ENCODE measurements around the gene ASIC3. TPM values are rescaled to one million over a fixed set of nuclear protein-coding genes. Genes with fewer than 3 reads are reported as not detected.

The ASIC3 gene
- total and polyA plus RNA-seq, 2 of the 4 experiments (the other 2 are of a cell fraction): 0.74 TPM; not detected in 1

DNA sequence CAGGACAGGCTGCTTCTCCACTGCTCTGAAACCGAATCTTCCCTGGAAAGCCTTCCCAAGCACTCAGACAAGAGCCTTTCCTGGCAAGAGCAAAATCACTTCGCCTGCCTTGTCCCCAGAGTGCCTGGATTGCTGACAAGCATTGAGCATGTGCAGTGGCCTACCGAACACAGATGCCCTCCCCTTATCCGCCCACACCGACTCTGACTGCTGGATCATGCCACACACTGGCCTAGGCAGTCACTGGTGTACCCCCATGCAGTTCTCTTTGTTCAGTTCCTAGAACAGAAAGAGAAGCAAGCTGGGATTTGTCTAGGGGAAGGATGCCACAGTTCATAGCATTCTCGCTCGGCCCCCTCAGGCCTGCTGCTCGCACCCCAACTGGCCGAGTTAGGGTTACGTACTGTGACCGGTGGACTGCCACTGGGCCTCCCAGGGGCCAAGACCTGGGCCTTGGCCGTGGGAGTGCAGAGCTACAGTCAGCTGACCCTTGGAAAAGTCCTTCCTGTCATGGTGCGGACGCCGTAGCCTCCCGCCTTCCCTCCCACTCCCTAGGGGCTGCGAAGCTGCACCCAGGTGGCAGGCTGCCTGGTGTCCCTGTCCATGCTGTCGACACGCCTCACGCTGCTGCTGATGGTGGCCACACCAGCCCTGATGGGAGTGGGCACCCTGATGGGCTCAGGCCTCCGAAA lies 13.2 kb upstream of the ASIC3 start:
- Histone ChIP-seq H4K8ac (ENCODE audit: low read depth in 2 of 2, low read length in 2 of 2) (no peak overlapping the region), H3K79me1 (ENCODE audit: low read depth in 1 of 2, low read length in 2 of 2) (peaks cover 0 to 23% of the 10 kb centered on the region in 2 experiments; a peak in 1 of 4 replicates), H4K5ac (ENCODE audit: low read depth, low read length) (no peak overlapping the region), H2AK9ac (replicated peaks; ENCODE audit: low read depth, low read length, poor library complexity) (no peak overlapping the region), H2BK15ac (ENCODE audit: low read depth, low read length) (no peak overlapping the region), H3K36me3 (ENCODE audit: control insufficient read depth, insufficient read depth, low read length) (peaks cover 30% of the 10 kb centered on the region), H2BK120ac (ENCODE audit: low read depth, low read length) (no peak overlapping the region), H2AK5ac (ENCODE audit: low read depth, low read length) (no peak overlapping the region), H3K4me3 (ENCODE audit: insufficient read depth, low read depth, low read length) (no peak overlapping the region), H2BK5ac (ENCODE audit: low read depth, low read length, poor library complexity, severe bottlenecking) (no peak overlapping the region), H3K9me1 (ENCODE audit: insufficient read depth, low read length) (peaks cover 17% of the 10 kb centered on the region), H2AFZ (replicated peaks; ENCODE audit: low read length, poor library complexity) (no peak overlapping the region), H3K23ac (ENCODE audit: low read depth, low read length) (no peak overlapping the region), H3K27me3 (ENCODE audit: control insufficient read depth, insufficient read depth, low read length) (no peaks in the 10 kb centered on the region), H3K9ac (ENCODE audit: low read depth, low read length) (no peak overlapping the region), H4K91ac (ENCODE audit: insufficient read depth, low read depth, low read length) (no peak overlapping the region), H2BK20ac (ENCODE audit: low read depth, low read length) (no peak overlapping the region), H3K4me2 (ENCODE audit: low read depth, low read length) (no peak overlapping the region), H3K4me1 (ENCODE audit: control insufficient read depth, insufficient read depth, low read length) (peaks cover 17% of the 10 kb centered on the region), H3K18ac (ENCODE audit: low read depth, low read length) (no peak overlapping the region), H3K27ac (ENCODE audit: insufficient read depth, low read length) (no peak overlapping the region), H3K56ac (ENCODE audit: extremely low read depth, insufficient read depth, low read length) (no peak overlapping the region), H3K14ac (replicated peaks; ENCODE audit: low read depth, low read length) (no peak overlapping the region), H4K20me1 (ENCODE audit: insufficient read depth, low read length) (peaks cover 8% of the 10 kb centered on the region), H3K4ac (ENCODE audit: low read depth, low read length) (no peak overlapping the region), H3K9me3 (ENCODE audit: control insufficient read depth, insufficient read depth, low read length) (no peaks in the 10 kb centered on the region)
- DNase-seq: no peak
- CTCF ChIA-PET: no interaction called here
- dilution Hi-C loops (cut with HindIII; ENCODE audit: low sequenced_read_pairs, unreplicated experiment) (no loop called here), in situ Hi-C loops (cut with MboI; ENCODE audit: low sequenced_read_pairs) (no loop called here), intact Hi-C loops (cut with micrococcal nuclease) (no loop called here)
- POLR2A ChIA-PET (ENCODE audit: unreplicated experiment): no interaction called here
- WGBS, 2 experiments (ENCODE audit: extremely low coverage in 2 of 2, insufficient read length in 1 of 2): 93% methylated on average over 11 of the region's 21 CpGs; no CpG with 5 or more reads in 1 of the 2 experiments
- no peak for ATAC-seq (ENCODE audit: low read depth)
- TF ChIP-seq CEBPB (IDR thresholded peaks at IDR 0.05; ENCODE audit: low read depth, low read length) (no peak), RFX5 (IDR thresholded peaks at IDR 0.05; ENCODE audit: low read depth, low read length) (no peak), FOS (IDR thresholded peaks at IDR 0.05; ENCODE audit: low read depth, low read length) (no peak)
- TF ChIP-seq, protein P1, sequence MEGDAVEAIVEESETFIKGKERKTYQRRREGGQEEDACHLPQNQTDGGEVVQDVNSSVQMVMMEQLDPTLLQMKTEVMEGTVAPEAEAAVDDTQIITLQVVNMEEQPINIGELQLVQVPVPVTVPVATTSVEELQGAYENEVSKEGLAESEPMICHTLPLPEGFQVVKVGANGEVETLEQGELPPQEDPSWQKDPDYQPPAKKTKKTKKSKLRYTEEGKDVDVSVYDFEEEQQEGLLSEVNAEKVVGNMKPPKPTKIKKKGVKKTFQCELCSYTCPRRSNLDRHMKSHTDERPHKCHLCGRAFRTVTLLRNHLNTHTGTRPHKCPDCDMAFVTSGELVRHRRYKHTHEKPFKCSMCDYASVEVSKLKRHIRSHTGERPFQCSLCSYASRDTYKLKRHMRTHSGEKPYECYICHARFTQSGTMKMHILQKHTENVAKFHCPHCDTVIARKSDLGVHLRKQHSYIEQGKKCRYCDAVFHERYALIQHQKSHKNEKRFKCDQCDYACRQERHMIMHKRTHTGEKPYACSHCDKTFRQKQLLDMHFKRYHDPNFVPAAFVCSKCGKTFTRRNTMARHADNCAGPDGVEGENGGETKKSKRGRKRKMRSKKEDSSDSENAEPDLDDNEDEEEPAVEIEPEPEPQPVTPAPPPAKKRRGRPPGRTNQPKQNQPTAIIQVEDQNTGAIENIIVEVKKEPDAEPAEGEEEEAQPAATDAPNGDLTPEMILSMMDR (conservative IDR thresholded peaks at IDR 0.05; ENCODE audit: low read depth, low read length): no peak
- BruUV-seq (replicated peaks): no TSS peak

Measured in IMR-90 (cell line).